GM12874 (cell line): ENCODE measurements around the gene NCOA7.

Experiments
- CTCF ChIP-seq: IDR thresholded peaks from 2 replicates; pipeline ENCODE4 v1.5.1; 2011; ENCODE audit warnings: low read depth, mild to moderate bottlenecking, control low read depth, low read length, moderate library complexity; ENCODE audit not compliant: insufficient read depth

NCOA7 gene

GRCh38 chr6:125814481-125814880 lies 23.7 kb downstream of the NCOA7 start:
- TF ChIP-seq CTCF, result no peak

DNA sequence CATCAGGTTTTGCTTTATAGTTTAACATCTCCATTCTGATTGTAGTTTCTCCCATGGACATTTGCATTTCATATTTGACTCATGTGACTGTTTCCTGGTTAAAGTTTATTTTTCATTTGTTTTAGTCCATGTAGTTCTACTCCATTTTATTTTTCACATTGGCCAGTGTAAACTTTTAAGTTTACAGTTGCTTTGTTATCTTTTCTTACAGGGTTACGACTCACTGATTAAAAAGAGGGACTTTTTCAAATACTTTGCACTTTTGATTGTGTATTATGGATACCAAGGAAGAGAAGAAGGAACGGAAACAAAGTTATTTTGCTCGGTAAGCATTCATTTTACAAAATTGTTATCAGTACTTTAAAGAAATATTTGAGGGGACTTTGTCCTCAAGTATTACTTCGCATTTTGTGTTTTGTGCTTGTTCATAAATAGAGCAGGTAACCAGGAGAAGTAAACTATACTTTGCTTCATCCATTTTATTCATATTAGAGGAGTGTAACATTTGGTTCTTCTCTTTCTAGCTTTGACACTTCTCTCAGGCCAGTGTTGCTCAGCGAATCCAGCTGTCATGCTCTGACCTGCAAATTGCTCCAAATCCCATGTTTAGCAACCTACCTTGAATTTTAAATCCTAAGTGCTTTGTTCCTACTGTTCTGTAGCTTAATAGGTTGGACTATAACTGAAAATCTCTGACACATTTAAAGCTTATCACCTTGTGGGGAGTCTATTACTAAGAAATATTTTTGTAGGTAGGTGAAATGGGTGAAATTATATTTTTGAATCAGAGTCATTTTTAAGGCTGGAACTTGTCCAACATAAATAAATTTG lies 24.5 kb downstream of the NCOA7 start:
- TF ChIP-seq CTCF, result no peak

DNA sequence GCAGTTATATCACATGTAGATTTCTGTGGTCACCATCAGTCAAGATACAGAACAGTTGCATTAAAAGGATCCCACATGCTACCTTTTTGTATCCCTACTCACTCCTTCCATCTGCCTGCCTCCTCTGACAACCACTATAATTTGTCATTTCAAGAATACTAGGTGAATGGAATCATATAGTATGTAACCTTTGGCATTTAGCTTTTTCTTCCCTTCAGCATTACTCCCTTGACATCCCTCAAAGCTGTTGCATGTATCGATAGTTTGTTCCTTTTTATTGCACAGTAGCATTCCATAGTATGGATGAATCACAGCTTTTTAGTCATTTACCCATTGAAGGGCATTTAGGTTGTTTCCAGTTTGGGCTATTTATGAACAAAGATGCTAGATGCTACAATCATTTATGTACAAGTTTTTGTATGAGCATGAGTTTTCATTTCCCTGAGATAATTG lies 26.1 kb downstream of the NCOA7 start:
- TF ChIP-seq CTCF, result no peak

GRCh38 chr6:125818225-125818657 lies 27.5 kb downstream of the NCOA7 start:
- no peak for TF ChIP-seq CTCF

- TF ChIP-seq CTCF, result no peak
Measured at GRCh38 chr6:125818772-125819260, 28.1 kb downstream of the NCOA7 start.

DNA sequence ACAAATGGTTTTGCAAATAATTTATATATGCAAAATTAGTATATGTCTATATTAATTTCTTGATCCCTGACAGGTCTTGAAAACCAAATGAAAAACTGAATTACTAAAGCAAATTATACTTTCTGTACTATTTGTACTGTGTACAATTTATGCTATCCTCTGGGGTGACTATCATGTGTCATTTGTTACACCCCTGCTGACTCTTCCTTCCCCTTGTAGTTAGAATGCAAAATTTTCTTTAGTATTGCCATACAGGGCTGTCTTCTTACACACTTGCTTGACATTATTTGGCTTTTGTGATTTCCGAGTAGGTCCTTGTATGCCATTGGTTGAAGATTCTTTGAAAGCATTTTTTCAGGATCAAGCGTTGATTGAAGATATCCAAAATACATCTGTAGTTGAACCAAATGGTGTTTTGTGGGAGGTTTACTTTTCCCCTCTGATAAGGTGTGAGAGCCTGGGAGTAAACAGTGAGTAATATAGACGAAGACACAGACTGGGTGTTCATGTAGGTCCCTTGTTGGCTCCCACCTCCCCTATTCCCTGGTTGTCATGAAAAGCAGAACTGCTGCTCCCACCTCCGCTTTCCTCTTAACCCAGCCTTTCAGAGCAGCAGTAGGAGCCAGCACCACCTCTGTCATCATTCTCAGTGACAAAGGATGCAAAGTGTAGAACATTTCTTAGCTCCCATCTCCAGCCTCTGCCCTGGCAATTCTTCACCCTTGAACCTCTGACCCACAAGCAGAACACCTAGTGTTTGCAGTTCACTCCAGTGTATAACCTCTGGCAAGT lies 29.0 kb downstream of the NCOA7 start:
- no peak for TF ChIP-seq CTCF

DNA sequence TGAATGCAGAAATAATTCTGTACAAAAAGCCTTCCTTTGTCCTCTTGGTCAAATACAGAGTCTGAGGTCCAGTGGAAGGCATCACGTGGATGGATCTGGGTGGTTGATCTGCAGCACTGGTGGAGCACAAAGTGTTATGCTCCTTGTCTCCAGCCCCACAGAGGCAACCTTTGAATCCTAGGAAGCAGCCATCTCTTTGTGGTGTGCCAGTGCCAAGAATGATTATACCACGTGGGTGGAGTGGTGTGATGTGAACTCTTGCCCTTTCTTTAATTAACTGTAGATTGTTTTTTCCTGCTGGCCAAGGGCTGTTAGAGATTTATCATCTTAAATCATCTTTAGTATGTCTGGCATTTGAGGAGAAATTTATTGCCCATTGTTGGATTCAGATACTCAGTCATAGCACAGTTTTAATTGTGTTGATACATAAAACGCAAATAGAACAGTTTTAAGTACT lies 31.1 kb downstream of the NCOA7 start:
- no peak for TF ChIP-seq CTCF
